LNCaP clone FGC (cell line): ENCODE data around the gene SPRY4.

Experiments
- DNase-seq: peaks from one replicate; pipeline ENCODE4 v3.0.0-alpha.2; 2011; ENCODE audit warnings: low read depth
- H3K4me3 ChIP-seq: 2 replicates; pipeline ENCODE4 v1.5.1; 2011; ENCODE audit warnings: mild to moderate bottlenecking, low read depth, low read length, control low read depth
- TF ChIP-seq, protein P1 (sequence below): IDR thresholded peaks from 2 replicates; pipeline ENCODE4 v1.5.1; 2012; ENCODE audit warnings: mild to moderate bottlenecking; ENCODE audit not compliant: control insufficient read depth, insufficient read depth; ENCODE audit errors: extremely low read depth

The SPRY4 gene

DNA sequence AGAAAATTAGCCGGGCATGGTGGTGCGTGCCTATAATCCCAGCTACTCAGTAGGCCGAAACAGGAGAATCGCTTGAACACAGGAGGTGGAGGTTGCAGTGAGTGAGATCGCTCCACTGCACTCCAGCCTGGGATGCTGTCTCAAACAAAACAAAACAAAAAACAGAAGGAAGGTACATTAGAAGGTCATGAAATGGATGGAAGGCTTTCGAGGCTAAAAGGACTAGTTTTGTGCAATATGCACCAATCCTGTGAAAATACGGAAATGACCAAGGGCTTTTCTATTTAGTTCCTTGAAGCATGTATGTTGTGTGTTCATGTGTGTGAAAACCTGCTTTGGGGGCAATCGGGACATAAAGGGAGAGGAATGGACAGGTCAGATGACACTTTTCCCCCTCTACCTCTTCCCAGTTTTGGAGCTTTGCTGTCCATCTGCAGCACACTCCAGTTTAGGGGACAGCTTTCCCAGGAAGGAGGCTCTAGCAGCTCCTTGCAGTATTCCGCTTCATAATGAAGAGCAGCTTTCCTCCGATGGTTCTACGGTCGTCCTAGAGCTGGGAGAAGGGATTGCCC lies 15.0 kb downstream of the SPRY4 start:
- H3K4me3 ChIP-seq = no peak overlapping the region
- TF ChIP-seq, protein P1, sequence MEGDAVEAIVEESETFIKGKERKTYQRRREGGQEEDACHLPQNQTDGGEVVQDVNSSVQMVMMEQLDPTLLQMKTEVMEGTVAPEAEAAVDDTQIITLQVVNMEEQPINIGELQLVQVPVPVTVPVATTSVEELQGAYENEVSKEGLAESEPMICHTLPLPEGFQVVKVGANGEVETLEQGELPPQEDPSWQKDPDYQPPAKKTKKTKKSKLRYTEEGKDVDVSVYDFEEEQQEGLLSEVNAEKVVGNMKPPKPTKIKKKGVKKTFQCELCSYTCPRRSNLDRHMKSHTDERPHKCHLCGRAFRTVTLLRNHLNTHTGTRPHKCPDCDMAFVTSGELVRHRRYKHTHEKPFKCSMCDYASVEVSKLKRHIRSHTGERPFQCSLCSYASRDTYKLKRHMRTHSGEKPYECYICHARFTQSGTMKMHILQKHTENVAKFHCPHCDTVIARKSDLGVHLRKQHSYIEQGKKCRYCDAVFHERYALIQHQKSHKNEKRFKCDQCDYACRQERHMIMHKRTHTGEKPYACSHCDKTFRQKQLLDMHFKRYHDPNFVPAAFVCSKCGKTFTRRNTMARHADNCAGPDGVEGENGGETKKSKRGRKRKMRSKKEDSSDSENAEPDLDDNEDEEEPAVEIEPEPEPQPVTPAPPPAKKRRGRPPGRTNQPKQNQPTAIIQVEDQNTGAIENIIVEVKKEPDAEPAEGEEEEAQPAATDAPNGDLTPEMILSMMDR = no peak
- DNase-seq = no peak

DNA sequence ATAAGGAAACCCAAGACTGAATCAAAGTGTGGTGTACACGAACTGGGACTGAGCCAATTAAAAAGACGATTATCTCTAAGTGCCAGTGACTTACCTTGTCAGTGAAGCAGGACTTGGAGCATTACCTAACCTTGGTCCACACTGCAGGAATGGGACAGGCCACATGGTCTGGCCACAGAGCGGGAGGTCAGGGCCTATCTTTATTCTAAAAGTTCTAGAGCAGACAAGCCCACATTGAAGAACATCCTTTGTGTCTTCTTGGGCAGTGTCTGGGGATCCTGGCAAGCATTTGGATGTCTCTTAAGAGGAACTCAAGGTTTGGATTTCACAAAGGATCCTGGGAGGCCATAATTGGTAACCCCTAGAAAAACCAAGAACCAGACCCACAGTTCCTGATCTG lies 16.5 kb downstream of the SPRY4 start:
- DNase-seq = no peak
- TF ChIP-seq, protein P1 = no peak
- H3K4me3 ChIP-seq = no peak overlapping the region

- no peak for DNase-seq
- H3K4me3 ChIP-seq = no peak overlapping the region
- TF ChIP-seq, protein P1 = no peak
Measured at GRCh38 chr5:142307146-142307890, 17.5 kb downstream of the SPRY4 start.

GRCh38 chr5:142306077-142306502 lies 18.7 kb downstream of the SPRY4 start:
- DNase-seq = no peak
- TF ChIP-seq, protein P1 = no peak

DNA sequence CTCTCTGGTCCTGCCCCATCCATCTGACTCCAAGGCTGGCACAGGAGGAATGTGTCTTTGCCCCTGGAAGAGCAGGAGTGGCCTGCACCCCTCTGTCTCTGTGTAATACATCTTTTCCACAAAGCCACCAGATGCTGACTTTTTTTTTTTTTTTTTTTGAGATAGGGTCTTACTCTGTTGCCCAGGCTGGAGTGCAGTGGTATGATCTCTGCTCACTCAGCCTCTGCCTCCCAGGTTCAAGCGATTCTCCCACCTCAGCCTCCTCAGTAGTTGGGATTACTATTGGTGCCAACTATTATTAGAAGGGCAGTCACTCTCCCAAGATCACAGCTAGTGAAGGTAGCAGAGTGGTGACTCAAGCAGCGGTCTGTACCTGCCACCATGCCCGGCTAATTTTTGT lies 19.6 kb downstream of the SPRY4 start:
- no peak for DNase-seq
- H3K4me3 ChIP-seq = no peak overlapping the region
- TF ChIP-seq, protein P1 = no peak

More at GRCh38 chr5:142306077-142306502, 18.7 kb downstream of the SPRY4 start:
- H3K4me3 ChIP-seq = no peak overlapping the region

DNA sequence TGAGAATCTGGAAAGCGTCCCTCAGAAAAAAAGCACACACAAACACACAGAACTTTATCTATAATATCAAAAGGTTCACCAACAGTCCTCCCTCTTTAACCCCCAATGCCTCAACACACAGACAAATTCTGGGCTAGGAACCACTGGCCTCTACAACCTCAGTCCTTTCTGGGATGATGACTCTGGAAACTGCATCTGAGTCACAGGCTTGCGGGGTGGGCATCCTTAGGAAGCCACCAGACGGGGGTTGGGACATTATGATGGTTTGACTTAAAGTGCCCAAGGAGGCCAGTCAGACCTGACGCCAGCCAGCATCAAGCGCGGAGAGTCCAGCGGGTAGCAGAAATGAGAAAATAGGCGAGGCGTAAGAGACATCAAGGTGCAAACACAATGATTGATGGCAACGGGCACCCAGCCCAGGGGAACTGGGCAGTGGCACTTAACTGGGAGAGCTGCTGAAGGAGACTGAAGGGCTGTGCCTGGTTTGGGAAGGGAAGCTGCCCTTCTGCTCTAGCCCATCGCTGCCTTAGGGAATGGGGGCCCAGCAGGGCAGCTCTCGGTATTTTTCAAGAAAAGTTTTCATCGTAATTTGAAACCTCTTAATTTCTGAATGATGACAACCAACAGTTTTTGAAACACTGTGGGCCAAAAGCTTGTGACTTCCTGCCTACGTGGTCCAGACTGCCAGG lies 20.7 kb downstream of the SPRY4 start:
- no peak overlapping the region for H3K4me3 ChIP-seq
- TF ChIP-seq, protein P1 = no peak
- DNase-seq = no peak
